Uterus (tissue), 4 donors: ENCODE measurements around the gene WWC1. TPM values are rescaled to one million over a fixed set of nuclear protein-coding genes. Genes with fewer than 3 reads are reported as not detected.

Experiments
- DNase-seq, 2 donors: peaks; one replicate each; pipeline ENCODE4 v3.0.0-alpha.2; 2019 to 2020
- H3K27ac ChIP-seq, 2 donors: fragments of 200-600 bp; sonication (generic); 1 replicate in 1 of 2; 2 replicates in 1 of 2; pipeline ENCODE4 v1.5.1; 2016 to 2018
- H3K27me3 ChIP-seq, 2 donors: fragments of 200-600 bp; sonication (generic); one replicate each; pipeline ENCODE4 v1.5.1; 2018 to 2019; ENCODE audit warnings: control low read depth in 1 of 2
- H3K36me3 ChIP-seq, 2 donors: fragments of 200-600 bp; sonication (generic); one replicate each; pipeline ENCODE4 v1.5.1; 2019; ENCODE audit warnings: control low read depth in 1 of 2
- H3K4me1 ChIP-seq, 2 donors: fragments of 200-600 bp; sonication (generic); one replicate each; pipeline ENCODE4 v1.5.1; 2018 to 2019; ENCODE audit warnings: control low read depth in 1 of 2
- H3K4me3 ChIP-seq, 2 donors: fragments of 200-600 bp; sonication (generic); 1 replicate in 1 of 2; 2 replicates in 1 of 2; pipeline ENCODE4 v1.5.1; 2018 to 2019; ENCODE audit warnings: mild to moderate bottlenecking in 1 of 2
- H3K9me3 ChIP-seq, 2 donors: fragments of 200-600 bp; sonication (generic); one replicate each; pipeline ENCODE4 v1.5.1; 2019; ENCODE audit warnings: control low read depth in 1 of 2
- CTCF ChIP-seq, 4 experiments: fragments of 200-600 bp in 2 of 4; fragments of 450-650 bp in 2 of 4; sonication (generic) in 2 of 4; IDR thresholded peaks; one replicate each; pipeline ENCODE4 v1.5.1; 2016 to 2019; ENCODE audit warnings: antibody characterized with exemption in 4 of 4, mild to moderate bottlenecking in 2 of 4, moderate library complexity in 1 of 4
- POLR2A ChIP-seq, 2 donors: fragments of 450-650 bp; IDR thresholded peaks; one replicate each; pipeline ENCODE4 v1.6.1; 2016; ENCODE audit warnings: antibody characterized with exemption in 2 of 2, mild to moderate bottlenecking in 1 of 2, moderate library complexity in 1 of 2
- intact Hi-C: fragments of 100-400 bp; cut with DNase I; formaldehyde crosslinking; loops from one replicate; pipeline ENCODE4 v1.15.1; 2023; ENCODE audit warnings: low total_unique reads
- total RNA-seq, 4 donors: library from RNA; depleted of rRNA in 3 of 4; stranded (reverse); fragments of >200 nt in 3 of 4; gene quantifications; one replicate each; pipeline versions ENCODE4 v1.1.0 to v1.2.4, GENCODE V29; 2014 to 2023
- donor health status: DM: yes; HTN: yes; CAD: no.

The WWC1 gene
- total RNA-seq, 4 donors from 2014 or later = under 0.01 to 8.7 (median 1.9) TPM; not detected in 1

- DNase-seq = peak; percentile 59 to 76
- Histone ChIP-seq H3K36me3 (no peaks in the 10 kb centered on the region), H3K4me1 (no peaks in the 10 kb centered on the region), H3K9me3 (no peaks in the 10 kb centered on the region), H3K27ac (no peak overlapping the region), H3K27me3 (no peaks in the 10 kb centered on the region), H3K4me3 (peak overlapping the region in 1 of 2 donors; percentile 25)
- TF ChIP-seq CTCF (IDR thresholded peaks at IDR 0.05) (peak; percentile 65 to 85 (median 80)), POLR2A (IDR thresholded peaks at IDR 0.05) (peak in 1 of 2 donors; percentile 11)
- intact Hi-C loops = no loop called here
These were observed 22.2 kb upstream of the WWC1 start for GRCh38 chr5:168268949-168269936.

- H3K9me3 ChIP-seq = no peaks in the 10 kb centered on the region
- intact Hi-C loops = no loop called here
- no peaks in the 10 kb centered on the region for H3K36me3 ChIP-seq
- no peak overlapping the region for H3K27ac ChIP-seq
- DNase-seq = no peak
- no peak for TF ChIP-seq POLR2A (IDR thresholded peaks at IDR 0.05)
- no peak for TF ChIP-seq CTCF (IDR thresholded peaks at IDR 0.05)
- H3K4me1 ChIP-seq = no peaks in the 10 kb centered on the region
- no peaks in the 10 kb centered on the region for H3K27me3 ChIP-seq
- no peak overlapping the region for H3K4me3 ChIP-seq
These were observed 21.5 kb upstream of the WWC1 start for GRCh38 chr5:168269937-168270330.

- Histone ChIP-seq H3K36me3 (no peaks in the 10 kb centered on the region), H3K4me1 (no peaks in the 10 kb centered on the region), H3K27ac (no peak overlapping the region), H3K4me3 (no peak overlapping the region), H3K27me3 (no peaks in the 10 kb centered on the region), H3K9me3 (no peaks in the 10 kb centered on the region)
- no peak for DNase-seq
- intact Hi-C loops = no loop called here
- TF ChIP-seq CTCF (IDR thresholded peaks at IDR 0.05) = no peak
- no peak for TF ChIP-seq POLR2A (IDR thresholded peaks at IDR 0.05)
These were observed 21.0 kb upstream of the WWC1 start for GRCh38 chr5:168270476-168270875.

GRCh38 chr5:168273056-168273980 is 18.1 kb upstream of the WWC1 start:
- TF ChIP-seq CTCF (IDR thresholded peaks at IDR 0.05) (no peak), POLR2A (IDR thresholded peaks at IDR 0.05) (no peak)
- H3K36me3 ChIP-seq = no peaks in the 10 kb centered on the region
- H3K9me3 ChIP-seq = no peaks in the 10 kb centered on the region
- no peaks in the 10 kb centered on the region for H3K4me1 ChIP-seq
- no peak overlapping the region for H3K4me3 ChIP-seq
- DNase-seq = no peak
- no peak overlapping the region for H3K27ac ChIP-seq
- intact Hi-C loops = no loop called here
- no peaks in the 10 kb centered on the region for H3K27me3 ChIP-seq
